ENCODE data around the gene UBASH3B. TPM values are rescaled to one million over a fixed set of nuclear protein-coding genes. Genes with fewer than 3 reads are reported as not detected.

Gene UBASH3B
- total RNA-seq, 1 experiment from 2014 or later = 8.0 TPM

GRCh38 chr11:122822241-122822640, 166.7 kb downstream of the UBASH3B start:
- H4K20me1 ChIP-seq (ENCODE audit: control insufficient read depth, insufficient read depth, insufficient read length) = no peaks in the 10 kb centered on the region
- no peak overlapping the region for H2BK12ac ChIP-seq (ENCODE audit: insufficient read length, low read depth, low read length)
- TF ChIP-seq CTCF (conservative IDR thresholded peaks at IDR 0.05) = no peak
- no peak overlapping the region for H2AFZ ChIP-seq (ENCODE audit: low read length)
- no peak overlapping the region for H2BK15ac ChIP-seq (ENCODE audit: low read depth, low read length)
- no peak overlapping the region for H2BK120ac ChIP-seq (ENCODE audit: low read depth, low read length, poor library complexity, severe bottlenecking)
- H3K79me1 ChIP-seq (ENCODE audit: insufficient read depth, low read depth, low read length, poor library complexity, severe bottlenecking) = no peaks in the 10 kb centered on the region
- no peak overlapping the region for H4K91ac ChIP-seq (ENCODE audit: insufficient read length, low read depth, low read length)
- peaks cover 10% of the 10 kb centered on the region for H3K27me3 Mint-ChIP-seq (ENCODE audit: low read depth)
- H3K9me3 ChIP-seq (ENCODE audit: control insufficient read depth, low read depth, low read length) = peaks cover 19% of the 10 kb centered on the region
- H3K56ac ChIP-seq (ENCODE audit: insufficient read length, low read depth, low read length) = no peak overlapping the region
- no peak overlapping the region for H2AK5ac ChIP-seq (ENCODE audit: insufficient read length, low read length)
- no peak overlapping the region for H3K4ac ChIP-seq (ENCODE audit: low read depth, low read length)
- no peak overlapping the region for H3K18ac ChIP-seq (ENCODE audit: insufficient read length, low read depth, low read length)
- no peak overlapping the region for H3K4me3 Mint-ChIP-seq
- peaks cover 0 to 5% of the 10 kb centered on the region in 2 experiments; a peak in 2 of 4 replicates for H3K4me1 Mint-ChIP-seq
- H3K27ac Mint-ChIP-seq = no peak overlapping the region
- H2BK5ac ChIP-seq (ENCODE audit: insufficient read length, low read length) = no peak overlapping the region
- no peak overlapping the region for H3K4me2 ChIP-seq (ENCODE audit: insufficient read depth, insufficient read length, low read length)
- H3K23me2 ChIP-seq (ENCODE audit: insufficient read length, low read depth, low read length, poor library complexity, severe bottlenecking) = no peaks in the 10 kb centered on the region
- no peak for DNase-seq
- peaks cover 70 to 82% of the 10 kb centered on the region in 2 experiments for H3K9me3 Mint-ChIP-seq
- no peak overlapping the region for H2BK20ac ChIP-seq (ENCODE audit: low read depth, low read length, poor library complexity, severe bottlenecking)
- H3K23ac ChIP-seq (ENCODE audit: insufficient read length, low read depth, low read length) = no peak overlapping the region
- no peak overlapping the region for H4K8ac ChIP-seq (replicated peaks; ENCODE audit: insufficient read length, low read depth, low read length)
- H4K5ac ChIP-seq (ENCODE audit: insufficient read length, low read depth, low read length) = no peak overlapping the region
- no CpG with 5 or more reads among the region's 1 CpG for WGBS (ENCODE audit: extremely low coverage, insufficient read length, low lambda C conversion rate)
- no peaks in the 10 kb centered on the region for H3K4me1 ChIP-seq (ENCODE audit: insufficient read depth, low read length)
- no peak overlapping the region for H3T11ph ChIP-seq (ENCODE audit: low read length)
- H3K14ac ChIP-seq (ENCODE audit: insufficient read depth, low read length) = no peak overlapping the region
- no peak overlapping the region for H3K9ac ChIP-seq (ENCODE audit: extremely low read depth, insufficient read length, low read length)
- H3K79me2 ChIP-seq (ENCODE audit: insufficient read depth, low read length) = no peaks in the 10 kb centered on the region
- H3K27ac ChIP-seq (ENCODE audit: insufficient read length, low read depth, low read length) = no peak overlapping the region
- no peaks in the 10 kb centered on the region for H3K27me3 ChIP-seq (ENCODE audit: insufficient read depth, low read length)
- H3K36me3 Mint-ChIP-seq (ENCODE audit: insufficient read depth in 1 of 3, low read depth in 3 of 3) = peaks cover 42 to 79% (median 55%) of the 10 kb centered on the region in 3 experiments
